H9 (cell line): ENCODE data around the gene C1GALT1C1. TPM values are rescaled to one million over a fixed set of nuclear protein-coding genes. Genes with fewer than 3 reads are reported as not detected.

Experiments
- DNase-seq: peaks from one replicate; pipeline ENCODE4 v3.0.0-alpha.2; 2017
- H2AFZ ChIP-seq: one replicate; pipeline ENCODE4 v1.6.1; 2013; ENCODE audit warnings: mild to moderate bottlenecking, low read length, control low read depth, moderate library complexity
- H2AK5ac ChIP-seq: 2 replicates; pipeline ENCODE4 v1.6.1; 2013; ENCODE audit warnings: low read length, control low read depth, mixed read lengths; ENCODE audit not compliant: insufficient read length
- H2BK120ac ChIP-seq: one replicate; pipeline ENCODE4 v1.6.1; 2013; ENCODE audit warnings: low read depth, mild to moderate bottlenecking, low read length, control low read depth, inconsistent platforms; ENCODE audit not compliant: poor library complexity, severe bottlenecking
- H2BK12ac ChIP-seq: 2 replicates; pipeline ENCODE4 v1.6.1; 2013; ENCODE audit warnings: low read length, control low read depth, mixed read lengths, low read depth; ENCODE audit not compliant: insufficient read length
- H2BK15ac ChIP-seq: 2 replicates; pipeline ENCODE4 v1.6.1; 2013; ENCODE audit warnings: low read depth, low read length, control low read depth
- H2BK20ac ChIP-seq: one replicate; pipeline ENCODE4 v1.6.1; 2013; ENCODE audit warnings: low read depth, mild to moderate bottlenecking, low read length, control low read depth, inconsistent platforms; ENCODE audit not compliant: poor library complexity, severe bottlenecking
- H2BK5ac ChIP-seq: 2 replicates; pipeline ENCODE4 v1.6.1; 2013; ENCODE audit warnings: low read length, control low read depth, mixed read lengths; ENCODE audit not compliant: insufficient read length
- H3K14ac ChIP-seq: 2 replicates; pipeline ENCODE4 v1.6.1; 2013; ENCODE audit warnings: low read length, control low read depth; ENCODE audit not compliant: insufficient read depth
- H3K18ac ChIP-seq: 2 replicates; pipeline ENCODE4 v1.6.1; 2013; ENCODE audit warnings: low read depth, mild to moderate bottlenecking, mixed read lengths, low read length, control low read depth; ENCODE audit not compliant: insufficient read length
- H3K23ac ChIP-seq: 2 replicates; pipeline ENCODE4 v1.6.1; 2013; ENCODE audit warnings: low read length, control low read depth, mixed read lengths, low read depth; ENCODE audit not compliant: insufficient read length
- H3K23me2 ChIP-seq: 2 replicates; pipeline ENCODE4 v1.6.1; 2013; ENCODE audit warnings: low read depth, mild to moderate bottlenecking, mixed read lengths, low read length, control low read depth; ENCODE audit not compliant: insufficient read length, poor library complexity, severe bottlenecking
- H3K27ac ChIP-seq: 2 replicates; pipeline ENCODE4 v1.5.1; 2013; ENCODE audit warnings: low read length, control low read depth, mixed read lengths, low read depth; ENCODE audit not compliant: insufficient read length
- H3K27me3 ChIP-seq: 2 replicates; pipeline ENCODE4 v1.6.1; 2013; ENCODE audit warnings: low read length, control low read depth, inconsistent platforms; ENCODE audit not compliant: insufficient read depth
- H3K4ac ChIP-seq: 2 replicates; pipeline ENCODE4 v1.6.1; 2013; ENCODE audit warnings: low read depth, mild to moderate bottlenecking, control low read depth, inconsistent platforms, low read length, moderate library complexity
- H3K4me1 ChIP-seq: 2 replicates; pipeline ENCODE4 v1.6.1; 2013; ENCODE audit warnings: low read length, control low read depth, inconsistent platforms; ENCODE audit not compliant: insufficient read depth
- H3K4me2 ChIP-seq: 2 replicates; pipeline ENCODE4 v1.6.1; 2013; ENCODE audit warnings: low read length, control low read depth, mixed read lengths; ENCODE audit not compliant: insufficient read length, insufficient read depth
- H3K56ac ChIP-seq: 2 replicates; pipeline ENCODE4 v1.6.1; 2013; ENCODE audit warnings: low read depth, mild to moderate bottlenecking, mixed read lengths, low read length, control low read depth; ENCODE audit not compliant: insufficient read length
- H3K79me1 ChIP-seq: 2 replicates; pipeline ENCODE4 v1.6.1; 2013; ENCODE audit warnings: low read depth, mild to moderate bottlenecking, moderate library complexity, low read length, control low read depth, inconsistent platforms; ENCODE audit not compliant: insufficient read depth, poor library complexity, severe bottlenecking
- H3K79me2 ChIP-seq: 2 replicates; pipeline ENCODE4 v1.6.1; 2013; ENCODE audit warnings: low read length, control low read depth, inconsistent platforms; ENCODE audit not compliant: insufficient read depth
- H3K9ac ChIP-seq: 2 replicates; pipeline ENCODE4 v1.6.1; 2013; ENCODE audit warnings: low read length, control low read depth, mixed read lengths; ENCODE audit not compliant: insufficient read length; ENCODE audit errors: extremely low read depth
- H3K9me3 ChIP-seq: one replicate; pipeline ENCODE4 v1.6.1; 2013; ENCODE audit warnings: low read depth, low read length, inconsistent platforms; ENCODE audit not compliant: control insufficient read depth
- H3T11ph ChIP-seq: one replicate; pipeline ENCODE4 v1.6.1; 2013; ENCODE audit warnings: mild to moderate bottlenecking, low read length, control low read depth, inconsistent platforms
- H4K20me1 ChIP-seq: one replicate; pipeline ENCODE4 v1.6.1; 2013; ENCODE audit not compliant: control insufficient read depth, insufficient read length, insufficient read depth
- H4K5ac ChIP-seq: 2 replicates; pipeline ENCODE4 v1.6.1; 2013; ENCODE audit warnings: low read depth, mild to moderate bottlenecking, mixed read lengths, low read length, control low read depth; ENCODE audit not compliant: insufficient read length
- H4K8ac ChIP-seq: replicated peaks from 2 replicates; pipeline ENCODE4 v1.6.1; 2013; ENCODE audit warnings: low read length, control low read depth, mixed read lengths, low read depth; ENCODE audit not compliant: insufficient read length
- H4K91ac ChIP-seq: 2 replicates; pipeline ENCODE4 v1.6.1; 2013; ENCODE audit warnings: low read depth, mild to moderate bottlenecking, moderate library complexity, mixed read lengths, low read length, control low read depth; ENCODE audit not compliant: insufficient read length
- H3K27ac Mint-ChIP-seq, 3 experiments: 2 replicates in 2 of 3; 3 replicates in 1 of 3; pipeline ENCODE4 v1.8.0; 2020 to 2021; ENCODE audit warnings: mixed read lengths in 3 of 3, mild to moderate bottlenecking in 1 of 3, moderate library complexity in 1 of 3
- H3K27me3 Mint-ChIP-seq: 2 replicates; pipeline ENCODE4 v1.8.0; 2021; ENCODE audit warnings: low read depth, mild to moderate bottlenecking, moderate library complexity, mixed read lengths
- H3K36me3 Mint-ChIP-seq, 3 experiments: 2 replicates in 2 of 3; 3 replicates in 1 of 3; pipeline ENCODE4 v1.8.0; 2020 to 2021; ENCODE audit warnings: low read depth in 3 of 3, mixed read lengths in 3 of 3; ENCODE audit not compliant: insufficient read depth in 1 of 3
- H3K4me1 Mint-ChIP-seq, 2 experiments: 2 replicates each; pipeline ENCODE4 v1.8.0; 2020; ENCODE audit warnings: mixed read lengths in 2 of 2
- H3K4me3 Mint-ChIP-seq, 2 experiments: 2 replicates in 1 of 2; 3 replicates in 1 of 2; pipeline ENCODE4 v1.8.0; 2020 to 2021; ENCODE audit warnings: mild to moderate bottlenecking in 2 of 2, mixed read lengths in 2 of 2, moderate library complexity in 1 of 2
- H3K9me3 Mint-ChIP-seq, 2 experiments: 2 replicates in 1 of 2; 3 replicates in 1 of 2; pipeline ENCODE4 v1.8.0; 2020; ENCODE audit warnings: mild to moderate bottlenecking in 2 of 2, mixed read lengths in 2 of 2, moderate library complexity in 1 of 2
- CTCF ChIP-seq: fragments of 200-600 bp; sonication (generic); conservative IDR thresholded peaks from 3 replicates; pipeline ENCODE4 v1.8.0; 2021; ENCODE audit warnings: antibody characterized with exemption, mild to moderate bottlenecking
- WGBS: extraction: QIAGEN DNeasy Blood & Tissue Kit; methylation state at CpG from one replicate; pipeline ENCODE4 v1.1.7; 2013; ENCODE audit warnings: missing lambda C conversion rate, low lambda C conversion rate, mixed read lengths; ENCODE audit not compliant: insufficient read length; ENCODE audit errors: extremely low coverage; 5-methylcytosine and 5-hydroxymethylcytosine counted together
- total RNA-seq: library from RNA; stranded (reverse); gene quantifications from 2 replicates; pipeline ENCODE4 v1.2.1, GENCODE V29; 2021

The C1GALT1C1 gene
- total RNA-seq, 1 experiment from 2014 or later, result 16.0 TPM

GRCh38 chrX:120585702-120586101 lies 44.2 kb downstream of the C1GALT1C1 start:
- H3K4ac ChIP-seq, result no peak overlapping the region
- no peak overlapping the region for H2BK5ac ChIP-seq
- no CpG with 5 or more reads among the region's 2 CpGs for WGBS
- no peak for TF ChIP-seq CTCF
- Mint-ChIP-seq H3K27ac (no peak overlapping the region), H3K27me3 (peaks cover 15% of the 10 kb centered on the region), H3K4me3 (no peak overlapping the region), H3K9me3 (peaks cover 61 to 73% of the 10 kb centered on the region in 2 experiments), H3K36me3 (peaks cover 0 to 2% (median 0%) of the 10 kb centered on the region in 3 experiments; a peak in 2 of 7 replicates), H3K4me1 (no peaks in the 10 kb centered on the region)
- no peak overlapping the region for H2BK12ac ChIP-seq
- no peaks in the 10 kb centered on the region for H4K20me1 ChIP-seq
- no peaks in the 10 kb centered on the region for H3K27me3 ChIP-seq
- no peaks in the 10 kb centered on the region for H3K79me2 ChIP-seq
- no peak overlapping the region for H2BK15ac ChIP-seq
- H3T11ph ChIP-seq, result no peak overlapping the region
- no peak overlapping the region for H2AK5ac ChIP-seq
- H2AFZ ChIP-seq, result no peak overlapping the region
- no peak overlapping the region for H3K9ac ChIP-seq
- no peak overlapping the region for H3K56ac ChIP-seq
- H3K27ac ChIP-seq, result no peak overlapping the region
- no peaks in the 10 kb centered on the region for H3K79me1 ChIP-seq
- peaks cover 30% of the 10 kb centered on the region for H3K9me3 ChIP-seq
- no peak overlapping the region for H4K5ac ChIP-seq
- H3K23me2 ChIP-seq, result no peaks in the 10 kb centered on the region
- no peaks in the 10 kb centered on the region for H3K4me1 ChIP-seq
- no peak for DNase-seq
- H3K18ac ChIP-seq, result no peak overlapping the region
- no peak overlapping the region for H4K8ac ChIP-seq
- H3K4me2 ChIP-seq, result no peak overlapping the region
- H3K14ac ChIP-seq, result no peak overlapping the region
- H4K91ac ChIP-seq, result no peak overlapping the region
- no peak overlapping the region for H2BK120ac ChIP-seq
- no peak overlapping the region for H2BK20ac ChIP-seq
- no peak overlapping the region for H3K23ac ChIP-seq

Other genes with a start within 250 kb of the C1GALT1C1 start
- gene LAMP2, start 160.8 kb downstream of the C1GALT1C1 start, total RNA-seq, result 27.7 and 28.6 TPM in 2 replicates
- 44.9 and 48.4 TPM in 2 replicates for gene CUL4B, start 69.1 kb downstream of the C1GALT1C1 start, total RNA-seq
- gene MCTS1, start 26.0 kb downstream of the C1GALT1C1 start, total RNA-seq, result 27.7 and 28.9 TPM in 2 replicates
- gene CT47B1, start 245.8 kb upstream of the C1GALT1C1 start, total RNA-seq, result not detected in 2 replicates